ENCODE data around the gene KCNQ1. TPM values are rescaled to one million over a fixed set of nuclear protein-coding genes. Genes with fewer than 3 reads are reported as not detected.

Gene KCNQ1
- total and polyA plus RNA-seq, 4 donors: 15.4 to 41.7 (median 26.2) TPM

- no peak overlapping the region for H3K4me3 ChIP-seq
- 77 to 87% methylated on average over 17 of the region's 17 CpGs for WGBS, 2 donors
- no peaks in the 10 kb centered on the region for H3K9me3 ChIP-seq (ENCODE audit: control insufficient read depth in 4 of 4, insufficient read depth in 3 of 4, low read length in 3 of 4)
- no peak overlapping the region for H3K27ac ChIP-seq (ENCODE audit: low read depth in 1 of 2, low read length in 1 of 2)
- H3K36me3 ChIP-seq (ENCODE audit: control insufficient read depth in 4 of 4, insufficient read depth in 4 of 4, low read length in 4 of 4): no peaks in the 10 kb centered on the region
- no peaks in the 10 kb centered on the region for H3K27me3 ChIP-seq (ENCODE audit: control insufficient read depth in 3 of 3, insufficient read depth in 3 of 3, low read length in 2 of 3)
- H3K4me1 ChIP-seq (ENCODE audit: control insufficient read depth in 5 of 5, insufficient read depth in 5 of 5, low read length in 5 of 5): peaks cover 0 to 30% (median 3%) of the 10 kb centered on the region in 5 donors
- ATAC-seq (ENCODE audit: insufficient read depth, low FRiP score): no peak
- no peak overlapping the region for H3K9ac ChIP-seq (ENCODE audit: insufficient read depth in 1 of 2, low read length in 2 of 2)
- no peak for TF ChIP-seq CTCF (IDR thresholded peaks at IDR 0.05; ENCODE audit: control extremely low read depth, extremely low read depth)
- peak in 1 of 3 donors; percentile 31 for DNase-seq
Observed at GRCh38 chr11:2579315-2580060, 134.7 kb downstream of the KCNQ1 start.

GRCh38 chr11:2580061-2580421, 135.2 kb downstream of the KCNQ1 start:
- Histone ChIP-seq H3K9me3 (ENCODE audit: control insufficient read depth in 4 of 4, insufficient read depth in 3 of 4, low read length in 3 of 4) (no peaks in the 10 kb centered on the region), H3K27me3 (ENCODE audit: control insufficient read depth in 3 of 3, insufficient read depth in 3 of 3, low read length in 2 of 3) (no peaks in the 10 kb centered on the region), H3K4me1 (ENCODE audit: control insufficient read depth in 5 of 5, insufficient read depth in 5 of 5, low read length in 5 of 5) (peaks cover 0 to 30% (median 3%) of the 10 kb centered on the region in 5 donors), H3K36me3 (ENCODE audit: control insufficient read depth in 4 of 4, insufficient read depth in 4 of 4, low read length in 4 of 4) (no peaks in the 10 kb centered on the region), H3K27ac (ENCODE audit: low read depth in 1 of 2, low read length in 1 of 2) (no peak overlapping the region), H3K9ac (ENCODE audit: insufficient read depth in 1 of 2, low read length in 2 of 2) (no peak overlapping the region), H3K4me3 (no peak overlapping the region)
- no peak for ATAC-seq (ENCODE audit: insufficient read depth, low FRiP score)
- WGBS, 2 donors: 85 to 87% methylated on average over 10 of the region's 10 CpGs
- TF ChIP-seq CTCF (IDR thresholded peaks at IDR 0.05; ENCODE audit: control extremely low read depth, extremely low read depth): no peak
- DNase-seq: no peak

GRCh38 chr11:2580571-2581001, 135.8 kb downstream of the KCNQ1 start:
- Histone ChIP-seq H3K36me3 (ENCODE audit: control insufficient read depth in 4 of 4, insufficient read depth in 4 of 4, low read length in 4 of 4) (peaks cover 0 to 5% (median 0%) of the 10 kb centered on the region in 4 donors), H3K9ac (ENCODE audit: insufficient read depth in 1 of 2, low read length in 2 of 2) (no peak overlapping the region), H3K4me1 (ENCODE audit: control insufficient read depth in 5 of 5, insufficient read depth in 5 of 5, low read length in 5 of 5) (peaks cover 0 to 30% (median 3%) of the 10 kb centered on the region in 5 donors), H3K27me3 (ENCODE audit: control insufficient read depth in 3 of 3, insufficient read depth in 3 of 3, low read length in 2 of 3) (no peaks in the 10 kb centered on the region), H3K4me3 (no peak overlapping the region), H3K9me3 (ENCODE audit: control insufficient read depth in 4 of 4, insufficient read depth in 3 of 4, low read length in 3 of 4) (no peaks in the 10 kb centered on the region), H3K27ac (ENCODE audit: low read depth in 1 of 2, low read length in 1 of 2) (no peak overlapping the region)
- ATAC-seq (ENCODE audit: insufficient read depth, low FRiP score) (no peak), DNase-seq (peak in 1 of 3 donors; percentile 13)
- 90% methylated on average over 13 of the region's 13 CpGs for WGBS, 2 donors
- TF ChIP-seq CTCF (IDR thresholded peaks at IDR 0.05; ENCODE audit: control extremely low read depth, extremely low read depth): no peak
